ENCODE data around the gene DHRSX.
"Not testable (repeated sequence)": the region's sequence is repeated elsewhere in the genome, so short reads cannot be mapped to it uniquely, and the experiment has no call there.

- not testable (repeated sequence) for TF ChIP-seq CHD1 (IDR thresholded peaks at IDR 0.05; ENCODE audit: low read depth, low read length); POLR2AphosphoS5 (IDR thresholded peaks at IDR 0.05; ENCODE audit: low read depth, low read length); JUN (IDR thresholded peaks at IDR 0.05; ENCODE audit: low read depth, low read length); YY1 (IDR thresholded peaks at IDR 0.05; ENCODE audit: low read depth, low read length); POLR2A (IDR thresholded peaks at IDR 0.05; ENCODE audit: control extremely low read depth in 1 of 2, low read depth in 2 of 2, low read length in 2 of 2)
These were observed 229.2 kb downstream of the DHRSX start for GRCh38 chrX:2271595-2271994.
